Measurements from ENCODE around the gene GTF2H2.
"Not testable (repeated sequence)": the region's sequence is repeated elsewhere in the genome, so short reads cannot be mapped to it uniquely, and the experiment has no call there.

The GTF2H2 gene

DNA sequence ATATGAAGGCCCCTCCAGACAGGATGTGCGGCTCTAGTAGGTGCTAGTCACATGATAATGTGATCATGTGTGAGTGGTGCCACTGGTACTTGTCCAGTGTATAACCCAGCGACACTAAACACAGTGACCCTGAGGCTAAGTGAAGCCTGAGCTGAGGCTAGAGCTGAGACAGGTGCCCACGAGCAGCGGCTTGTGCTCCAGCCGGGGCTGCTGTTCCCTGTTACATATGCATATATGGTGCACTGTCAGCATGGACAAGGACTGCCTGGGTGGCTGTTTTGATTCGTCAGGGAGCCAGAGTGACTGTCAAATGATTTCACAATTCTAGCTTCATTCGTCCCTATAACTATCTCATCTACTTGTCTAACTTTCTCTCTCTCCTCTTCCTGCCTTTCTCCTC is 60.5 kb downstream of the GTF2H2 start:
- not testable (repeated sequence) for DNase-seq (ENCODE audit: low read depth); H3K9me3 ChIP-seq (ENCODE audit: control insufficient read depth, low read length); H3K36me3 ChIP-seq (ENCODE audit: control insufficient read depth, insufficient read depth, low read length, severe bottlenecking); H3K9ac ChIP-seq (ENCODE audit: low read length); H3K27me3 ChIP-seq (replicated peaks; ENCODE audit: control insufficient read depth, insufficient read depth, low read length); H3K4me1 ChIP-seq (ENCODE audit: control insufficient read depth, insufficient read depth, low read length); H3K4me3 ChIP-seq (ENCODE audit: low read length)
